Neural progenitor cell (in vitro differentiated cells): ENCODE data around the gene TEX11. TPM values are rescaled to one million over a fixed set of nuclear protein-coding genes. Genes with fewer than 3 reads are reported as not detected.

ENCODE experiments used
- DNase-seq: peaks from one replicate; pipeline ENCODE4 v3.0.0-alpha.2; 2016; ENCODE audit warnings: low spot score
- H2AFZ ChIP-seq: fragments of 200-600 bp; sonication (generic); replicated peaks from 2 replicates; pipeline ENCODE4 v1.6.1; 2016; ENCODE audit warnings: antibody characterized with exemption
- H3F3A ChIP-seq: fragments of 200-600 bp; sonication (generic); 2 replicates; pipeline ENCODE4 v1.6.1; 2016; ENCODE audit warnings: antibody characterized with exemption, low read depth
- H3K27ac ChIP-seq: fragments of 200-600 bp; sonication (generic); 2 replicates; pipeline ENCODE4 v1.5.1; 2016; ENCODE audit warnings: mild to moderate bottlenecking
- H3K27me3 ChIP-seq: fragments of 200-600 bp; sonication (generic); 2 replicates; pipeline ENCODE4 v1.6.1; 2016; ENCODE audit warnings: mild to moderate bottlenecking, moderate library complexity
- H3K36me3 ChIP-seq: fragments of 200-600 bp; sonication (generic); 2 replicates; pipeline ENCODE4 v1.5.1; 2016
- H3K4me1 ChIP-seq: fragments of 200-600 bp; sonication (generic); 2 replicates; pipeline ENCODE4 v1.6.1; 2016; ENCODE audit warnings: mixed run types
- H3K4me2 ChIP-seq: fragments of 200-600 bp; sonication (generic); 2 replicates; pipeline ENCODE4 v1.6.1; 2016
- H3K4me3 ChIP-seq: fragments of 200-600 bp; sonication (generic); 2 replicates; pipeline ENCODE4 v1.5.1; 2016
- H3K79me2 ChIP-seq: fragments of 200-600 bp; sonication (generic); 2 replicates; pipeline ENCODE4 v1.6.1; 2016; ENCODE audit warnings: low read depth
- H3K9ac ChIP-seq: fragments of 200-600 bp; sonication (generic); 2 replicates; pipeline ENCODE4 v1.6.1; 2016
- H3K9me3 ChIP-seq: fragments of 200-600 bp; sonication (generic); 2 replicates; pipeline ENCODE4 v1.5.1; 2016; ENCODE audit warnings: low read depth
- H4K20me1 ChIP-seq: fragments of 200-600 bp; sonication (generic); 2 replicates; pipeline ENCODE4 v1.6.1; 2016; ENCODE audit warnings: low read depth
- H3K27ac Mint-ChIP-seq: 3 replicates; pipeline ENCODE4 v1.8.0; 2021; ENCODE audit warnings: mixed read lengths
- H3K27me3 Mint-ChIP-seq: 2 replicates; pipeline ENCODE4 v1.8.0; 2022; ENCODE audit warnings: low read depth, mild to moderate bottlenecking, inconsistent platforms, moderate library complexity, mixed read lengths; ENCODE audit not compliant: insufficient read depth
- H3K36me3 Mint-ChIP-seq: 3 replicates; pipeline ENCODE4 v1.8.0; 2021; ENCODE audit warnings: mixed read lengths
- H3K4me1 Mint-ChIP-seq: 3 replicates; pipeline ENCODE4 v1.8.0; 2021; ENCODE audit warnings: mixed read lengths
- H3K4me3 Mint-ChIP-seq: 3 replicates; pipeline ENCODE4 v1.8.0; 2021; ENCODE audit warnings: mild to moderate bottlenecking, moderate library complexity, mixed read lengths
- H3K9me3 Mint-ChIP-seq: 3 replicates; pipeline ENCODE4 v1.8.0; 2020; ENCODE audit warnings: mixed read lengths
- CTCF ChIP-seq: fragments of 200-600 bp; sonication (generic); IDR thresholded peaks from 2 replicates; pipeline ENCODE4 v1.5.1; 2017; ENCODE audit warnings: antibody characterized with exemption, mild to moderate bottlenecking
- EZH2 ChIP-seq: fragments of 200-600 bp; sonication (generic); IDR thresholded peaks from 2 replicates; pipeline ENCODE4 v1.6.1; 2017; ENCODE audit warnings: antibody characterized with exemption, mild to moderate bottlenecking, moderate library complexity
- EZH2phosphoT487 ChIP-seq: fragments of 200-600 bp; sonication (generic); IDR thresholded peaks from 2 replicates; pipeline ENCODE4 v1.6.1; 2017; ENCODE audit warnings: antibody characterized with exemption
- small RNA-seq: library from RNA; depleted of rRNA; stranded (forward); fragments of <200 nt; gene quantifications from one replicate; pipeline ENCODE3, GENCODE V24; 2015
- total RNA-seq: library from RNA; depleted of rRNA; stranded (reverse); fragments of >200 nt; gene quantifications from 2 replicates; pipeline ENCODE4 v1.2.3, GENCODE V29; 2015; ENCODE audit warnings: low replicate concordance

The TEX11 gene
- total RNA-seq, 1 donor from 2014 or later, result not detected

GRCh38 chrX:70479247-70479921 lies 429.1 kb downstream of the TEX11 start:
- H4K20me1 ChIP-seq, result peaks cover 100% of the 10 kb centered on the region
- peaks cover 67% of the 10 kb centered on the region for H3K4me1 Mint-ChIP-seq
- H3K4me1 ChIP-seq, result peaks cover 53% of the 10 kb centered on the region
- H2AFZ ChIP-seq, result no peak overlapping the region
- H3K36me3 ChIP-seq, result no peaks in the 10 kb centered on the region
- H3K27me3 Mint-ChIP-seq, result no peaks in the 10 kb centered on the region
- no peaks in the 10 kb centered on the region for H3K9me3 ChIP-seq
- H3K36me3 Mint-ChIP-seq, result no peaks in the 10 kb centered on the region
- no peak overlapping the region for H3K27ac Mint-ChIP-seq
- peaks cover 83% of the 10 kb centered on the region for H3K79me2 ChIP-seq
- H3K27me3 ChIP-seq, result no peaks in the 10 kb centered on the region
- no peak for DNase-seq
- H3K27ac ChIP-seq, result no peak overlapping the region
- H3F3A ChIP-seq, result peaks cover 36% of the 10 kb centered on the region
- H3K9me3 Mint-ChIP-seq, result no peaks in the 10 kb centered on the region
- no peak overlapping the region for H3K4me3 ChIP-seq
- H3K9ac ChIP-seq, result no peak overlapping the region
- TF ChIP-seq EZH2, result no peak
- TF ChIP-seq CTCF, result no peak
- TF ChIP-seq EZH2phosphoT487, result no peak
- H3K4me3 Mint-ChIP-seq, result no peak overlapping the region
- H3K4me2 ChIP-seq, result peak overlapping the region; percentile 68

Small RNAs within 50 kb of the gene (small RNA-seq; reads per million reads assigned to genes)
- gene SNORD3E, result not detected

Other genes starting within 250 kb of the TEX11 start
- gene SLC7A3, start 22.4 kb upstream of the TEX11 start, total RNA-seq, result 24.5 and 33.1 TPM in 2 replicates
- gene SNX12, start 159.6 kb upstream of the TEX11 start, total RNA-seq, result 58.1 and 82.9 TPM in 2 replicates
- 2.5 and 6.8 TPM in 2 replicates for gene FOXO4, start 187.1 kb upstream of the TEX11 start, total RNA-seq
- gene CXorf65, start 198.0 kb upstream of the TEX11 start, total RNA-seq, result not detected in 2 replicates
- gene IL2RG, start 202.9 kb upstream of the TEX11 start, total RNA-seq, result not detected in 2 replicates
- gene MED12, start 209.9 kb upstream of the TEX11 start, total RNA-seq, result 27.0 and 40.2 TPM in 2 replicates
- gene NLGN3, start 236.1 kb upstream of the TEX11 start, total RNA-seq, result 10.0 and 16.0 TPM in 2 replicates